GM21619 (cell line): Measurements from ENCODE around the gene EXOC6.
A peak's percentile ranks its signal among the peaks of the same experiment; 100 is the strongest.
"Not testable (repeated sequence)": the region's sequence is repeated elsewhere in the genome, so short reads cannot be mapped to it uniquely, and the experiment has no call there.

ENCODE experiments used
- ATAC-seq: cut with Tn5 transposase; IDR thresholded peaks from one replicate; pipeline ENCODE4 v1.9.1; 2021; ENCODE audit not compliant: unreplicated experiment

EXOC6 gene

GRCh38 chr10:93075369-93076221 is 227.3 kb downstream of the EXOC6 start:
- ATAC-seq = peak; percentile 51

DNA sequence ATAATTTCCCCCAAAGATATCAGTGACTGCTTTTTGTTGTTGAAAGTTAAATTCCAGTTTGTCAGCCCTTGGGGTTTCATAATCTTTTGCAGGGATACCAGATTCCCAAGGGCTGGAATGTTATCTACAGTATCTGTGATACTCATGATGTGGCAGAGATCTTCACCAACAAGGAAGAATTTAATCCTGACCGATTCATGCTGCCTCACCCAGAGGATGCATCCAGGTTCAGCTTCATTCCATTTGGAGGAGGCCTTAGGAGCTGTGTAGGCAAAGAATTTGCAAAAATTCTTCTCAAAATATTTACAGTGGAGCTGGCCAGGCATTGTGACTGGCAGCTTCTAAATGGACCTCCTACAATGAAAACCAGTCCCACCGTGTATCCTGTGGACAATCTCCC is 228.6 kb downstream of the EXOC6 start:
- no peak for ATAC-seq

GRCh38 chr10:93077860-93078337 is 229.6 kb downstream of the EXOC6 start:
- ATAC-seq = no peak

- no peak for ATAC-seq
Observed at GRCh38 chr10:93079663-93080349, 231.5 kb downstream of the EXOC6 start.

GRCh38 chr10:93080350-93081046 is 232.2 kb downstream of the EXOC6 start:
- ATAC-seq = no peak

DNA sequence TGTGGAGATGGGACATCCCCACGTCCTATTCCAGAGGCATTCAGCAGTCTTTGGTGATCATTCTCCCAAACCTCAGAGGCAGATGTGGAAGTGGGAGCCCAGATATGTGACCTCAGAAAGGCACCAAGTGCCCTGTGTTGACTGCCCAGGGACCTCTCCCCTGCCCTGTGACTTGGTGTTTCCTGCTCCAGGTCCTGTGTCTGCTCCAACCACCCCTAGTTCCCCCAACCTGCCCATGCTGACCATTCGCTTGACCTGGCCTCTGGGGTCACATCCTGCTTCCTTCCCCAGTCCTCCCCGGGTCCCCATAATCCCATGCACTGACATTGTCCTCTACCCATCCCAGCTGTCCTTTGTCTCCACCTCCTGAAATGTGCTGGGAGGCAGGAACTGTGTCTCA is 233.0 kb downstream of the EXOC6 start:
- ATAC-seq = no peak

DNA sequence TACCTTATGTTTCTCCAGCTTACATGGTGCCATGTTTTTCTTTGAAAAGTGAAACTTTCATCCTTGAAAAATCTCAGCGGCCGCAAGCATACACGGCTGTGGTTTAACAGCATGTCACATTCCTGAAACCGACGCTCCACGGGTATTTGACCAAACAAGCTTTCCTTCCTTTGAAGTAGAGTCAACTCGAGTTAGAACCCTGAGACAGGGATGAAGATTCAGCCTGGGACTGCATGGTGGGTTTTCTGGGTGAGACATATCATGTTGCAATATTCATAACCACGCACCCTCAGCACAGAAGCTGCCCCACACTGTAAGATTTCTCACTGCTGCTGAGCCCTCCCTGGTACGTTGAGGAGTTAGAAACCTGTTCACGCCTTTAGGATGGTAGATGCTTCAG is 233.5 kb downstream of the EXOC6 start:
- no peak for ATAC-seq

GRCh38 chr10:93083743-93084539 is 235.6 kb downstream of the EXOC6 start:
- no peak for ATAC-seq

DNA sequence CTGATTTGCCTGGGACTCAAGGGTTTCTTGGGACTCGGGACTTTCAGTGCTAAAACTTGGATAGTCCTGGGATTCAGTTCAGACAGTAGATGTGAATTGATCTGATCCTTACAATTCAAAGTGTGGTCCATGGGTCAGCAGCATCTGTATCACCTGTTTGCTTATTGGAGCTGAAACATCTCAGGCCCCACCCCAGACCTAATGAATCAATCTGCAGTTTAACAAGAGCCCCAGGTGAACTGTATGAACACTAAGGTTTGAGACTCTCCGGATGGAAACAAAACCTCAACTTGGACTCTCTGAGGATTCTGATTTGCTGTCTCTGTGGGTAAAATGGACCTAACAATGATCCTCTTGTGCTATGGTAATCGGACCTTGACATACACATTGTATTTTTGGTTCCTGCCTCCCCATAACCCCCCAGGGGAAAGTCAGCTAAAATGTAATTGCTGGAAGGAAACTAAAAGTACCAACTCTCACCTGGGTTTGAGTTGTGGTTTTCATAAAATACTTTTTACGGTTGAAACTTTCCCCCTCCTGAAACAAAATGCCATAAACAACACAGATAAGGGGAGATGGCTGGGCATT is 237.0 kb downstream of the EXOC6 start:
- ATAC-seq = no peak

DNA sequence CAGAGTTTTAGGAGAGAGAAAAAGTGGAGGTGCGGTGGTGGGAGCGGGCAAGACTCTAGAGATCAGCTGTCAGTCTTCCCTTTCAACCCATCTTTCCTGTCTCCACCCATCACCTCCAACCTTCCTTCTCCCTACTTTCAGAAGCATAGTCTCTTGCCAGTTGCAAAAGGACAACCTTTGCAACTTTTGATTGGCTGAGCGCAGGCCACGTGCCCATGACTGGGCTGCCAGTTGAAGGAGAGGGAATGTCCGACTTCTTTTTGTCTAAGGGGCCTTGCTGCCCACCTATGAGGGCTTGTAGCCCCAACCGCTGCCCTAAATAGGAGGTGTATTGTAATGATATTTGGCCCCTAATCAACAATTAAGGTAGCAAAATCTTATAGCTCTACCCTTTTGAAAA is 238.0 kb downstream of the EXOC6 start:
- ATAC-seq = no peak

- no peak for ATAC-seq
Observed at GRCh38 chr10:93087846-93088245, 239.5 kb downstream of the EXOC6 start.

GRCh38 chr10:93088466-93088865 is 240.1 kb downstream of the EXOC6 start:
- ATAC-seq = no peak

DNA sequence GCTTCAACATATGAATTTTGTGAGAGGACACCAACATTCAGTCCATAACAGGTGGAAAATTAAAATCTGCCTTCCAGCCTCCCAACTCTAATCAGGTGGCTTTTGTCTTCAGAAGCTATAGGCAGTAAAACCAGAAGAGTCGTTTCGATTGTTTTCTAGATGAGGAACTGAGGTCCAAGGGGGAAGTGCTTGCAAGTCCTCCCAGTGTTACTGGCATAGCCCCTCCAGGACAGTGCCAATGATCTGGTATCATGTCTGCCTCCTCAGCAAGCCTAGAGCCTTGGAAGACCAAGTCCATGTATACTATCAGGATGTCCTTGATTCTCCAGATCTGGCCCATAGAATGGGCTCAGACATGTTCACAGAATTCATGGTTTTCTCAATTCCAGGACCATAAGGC is 242.3 kb downstream of the EXOC6 start:
- ATAC-seq = no peak

GRCh38 chr10:93091960-93092359 is 243.6 kb downstream of the EXOC6 start:
- ATAC-seq = no peak

DNA sequence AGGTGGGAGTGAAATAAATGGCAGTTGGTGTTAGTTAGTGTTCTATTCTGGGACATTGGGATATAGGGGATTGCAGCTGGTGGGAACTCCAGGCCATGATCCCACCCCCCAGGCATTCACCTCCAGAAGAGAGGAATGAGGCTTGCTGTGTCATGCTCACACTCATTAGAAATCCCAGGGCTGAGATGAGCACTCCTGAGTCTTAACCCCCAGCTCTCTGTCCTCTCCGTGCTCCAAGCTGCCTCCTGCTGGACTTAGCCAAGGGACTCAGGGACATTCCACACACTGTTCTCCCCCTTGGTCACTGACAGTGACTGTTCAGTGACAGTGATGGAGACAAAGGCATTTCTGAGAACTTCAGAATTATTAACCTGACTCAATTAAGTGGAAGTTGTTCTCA is 246.9 kb downstream of the EXOC6 start:
- ATAC-seq = no peak

- no peak for ATAC-seq
Observed at GRCh38 chr10:93096901-93097300, 248.6 kb downstream of the EXOC6 start.

DNA sequence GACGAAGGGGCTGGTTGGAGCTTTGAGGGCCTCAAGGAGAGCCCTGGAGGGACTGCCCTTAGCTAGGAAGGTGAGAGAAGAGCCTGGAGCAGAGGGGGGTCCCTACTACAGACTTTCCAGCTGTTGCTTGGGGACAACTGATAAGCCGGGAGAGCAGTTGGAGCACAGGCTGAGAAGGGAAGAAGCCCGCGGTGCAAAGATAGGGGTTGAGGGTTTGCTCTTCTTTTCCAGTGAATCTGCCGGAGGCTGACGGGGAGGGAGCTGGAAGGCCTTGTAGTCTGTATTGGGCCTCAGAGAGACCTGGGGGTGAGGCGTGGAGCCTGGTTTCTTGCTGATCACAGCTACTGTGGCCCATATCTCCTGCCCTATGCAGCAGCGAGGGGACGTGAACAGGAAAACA is 249.1 kb downstream of the EXOC6 start:
- no peak for ATAC-seq

DNA sequence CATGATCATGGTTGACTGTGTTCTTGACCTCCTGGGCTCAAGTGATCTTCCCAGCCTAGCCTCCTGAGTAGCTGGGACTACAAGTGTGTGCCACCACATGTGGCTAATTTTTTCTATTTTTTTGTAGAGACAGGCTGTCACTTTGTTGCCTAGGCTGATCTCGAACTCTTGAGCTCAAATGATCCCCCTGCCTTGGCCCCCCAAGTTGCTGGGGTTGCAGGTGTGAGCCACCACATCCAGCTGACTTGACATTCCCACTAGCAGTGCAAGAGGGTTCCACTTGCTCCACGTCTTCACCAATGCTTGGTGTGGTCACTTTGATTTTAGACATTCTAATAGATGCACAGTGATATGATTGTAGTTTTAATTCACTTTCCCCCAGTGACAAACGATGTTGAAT is 250.5 kb downstream of the EXOC6 start:
- no peak for ATAC-seq

- no peak for ATAC-seq
Observed at GRCh38 chr10:93099670-93100069, 251.3 kb downstream of the EXOC6 start.

DNA sequence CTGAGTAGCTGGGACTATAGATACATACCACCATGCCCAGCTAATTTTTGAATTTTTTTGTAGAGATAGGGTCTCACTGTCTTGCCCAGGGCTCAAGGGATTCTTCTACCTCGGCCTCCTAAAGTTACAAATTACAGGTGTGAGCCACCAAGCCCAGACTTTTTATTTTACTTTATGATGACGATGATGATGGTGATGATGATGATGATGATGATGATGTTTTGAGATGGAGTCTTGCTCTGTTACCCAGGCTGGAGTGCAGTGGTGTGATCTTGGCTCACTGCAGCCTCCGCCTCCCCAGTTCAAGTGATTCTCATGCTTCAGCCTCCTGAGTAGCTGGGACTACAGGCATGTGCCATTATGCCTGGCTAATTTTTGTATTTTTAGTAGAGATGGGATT is 252.8 kb downstream of the EXOC6 start:
- ATAC-seq = not testable (repeated sequence)

DNA sequence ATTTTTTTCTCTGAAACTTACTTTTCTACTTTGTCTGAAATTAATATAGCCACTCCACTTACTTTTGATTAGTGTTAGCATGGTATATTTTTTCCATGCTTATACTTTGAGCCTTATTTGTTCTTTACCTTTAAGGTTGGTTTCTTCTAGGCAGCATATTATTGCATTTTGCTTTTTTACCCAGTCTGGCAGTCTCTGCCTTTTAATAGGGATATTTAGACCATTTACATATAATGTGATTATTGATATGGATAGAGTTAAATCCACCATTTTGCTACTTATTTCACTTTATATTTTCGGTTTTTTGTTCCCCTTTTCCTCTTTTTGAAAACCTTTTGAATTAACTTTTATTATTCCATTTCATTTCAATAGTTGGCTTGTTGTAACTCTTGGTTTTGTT is 255.6 kb downstream of the EXOC6 start:
- ATAC-seq = no peak
